Endometrial microvascular endothelial cells (primary cell): ENCODE measurements around the gene TNFRSF19. TPM values are rescaled to one million over a fixed set of nuclear protein-coding genes. Genes with fewer than 3 reads are reported as not detected.
"Not testable (repeated sequence)": the region's sequence is repeated elsewhere in the genome, so short reads cannot be mapped to it uniquely, and the experiment has no call there.

Experiments
- in situ Hi-C: cut with HindIII; loops from 2 replicates; pipeline ENCODE4 v1.10.0; 2017; ENCODE audit warnings: low sequenced_read_pairs, low pct_unique_long_range_greater_than_20kb; ENCODE audit errors: inconsistent ontology term
- total RNA-seq: library from RNA; depleted of rRNA; stranded (reverse); fragments of >200 nt; gene quantifications from one replicate; pipeline ENCODE4 v1.2.3, GENCODE V29; 2015; ENCODE audit errors: inconsistent ontology term

The TNFRSF19 gene
- total RNA-seq, 1 donor from 2014 or later: 0.46 TPM

DNA sequence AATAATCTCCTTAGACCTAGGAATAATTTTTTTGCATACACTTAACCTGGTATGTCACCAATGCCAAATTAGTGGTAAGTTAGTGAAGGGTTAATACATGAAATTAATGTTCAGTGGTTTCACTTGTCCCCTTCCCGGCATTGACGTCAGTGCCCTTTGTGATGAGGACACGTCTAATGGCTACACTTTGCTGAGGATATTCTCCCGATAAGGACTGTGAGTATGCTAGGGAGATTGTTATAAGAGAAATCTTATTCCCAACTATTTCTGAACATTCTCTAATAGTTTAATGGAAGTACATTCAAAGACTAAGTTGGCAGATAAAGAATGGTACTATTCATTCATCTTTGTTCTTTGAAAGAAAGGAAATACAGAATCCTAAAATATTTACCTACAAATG, 102.4 kb downstream of the TNFRSF19 start:
- in situ Hi-C loops: no loop called here

DNA sequence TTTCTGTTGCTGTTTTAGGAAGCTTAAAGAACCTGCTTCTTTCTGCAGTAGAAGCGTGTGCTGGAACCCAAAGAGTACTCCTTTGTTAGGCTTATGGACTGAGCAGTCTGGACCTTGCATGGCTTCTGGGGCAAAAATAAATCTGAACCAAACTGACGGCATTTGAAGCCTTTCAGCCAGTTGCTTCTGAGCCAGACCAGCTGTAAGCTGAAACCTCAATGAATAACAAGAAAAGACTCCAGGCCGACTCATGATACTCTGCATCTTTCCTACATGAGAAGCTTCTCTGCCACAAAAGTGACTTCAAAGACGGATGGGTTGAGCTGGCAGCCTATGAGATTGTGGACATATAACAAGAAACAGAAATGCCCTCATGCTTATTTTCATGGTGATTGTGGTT, 103.1 kb downstream of the TNFRSF19 start:
- in situ Hi-C loops: no loop called here

DNA sequence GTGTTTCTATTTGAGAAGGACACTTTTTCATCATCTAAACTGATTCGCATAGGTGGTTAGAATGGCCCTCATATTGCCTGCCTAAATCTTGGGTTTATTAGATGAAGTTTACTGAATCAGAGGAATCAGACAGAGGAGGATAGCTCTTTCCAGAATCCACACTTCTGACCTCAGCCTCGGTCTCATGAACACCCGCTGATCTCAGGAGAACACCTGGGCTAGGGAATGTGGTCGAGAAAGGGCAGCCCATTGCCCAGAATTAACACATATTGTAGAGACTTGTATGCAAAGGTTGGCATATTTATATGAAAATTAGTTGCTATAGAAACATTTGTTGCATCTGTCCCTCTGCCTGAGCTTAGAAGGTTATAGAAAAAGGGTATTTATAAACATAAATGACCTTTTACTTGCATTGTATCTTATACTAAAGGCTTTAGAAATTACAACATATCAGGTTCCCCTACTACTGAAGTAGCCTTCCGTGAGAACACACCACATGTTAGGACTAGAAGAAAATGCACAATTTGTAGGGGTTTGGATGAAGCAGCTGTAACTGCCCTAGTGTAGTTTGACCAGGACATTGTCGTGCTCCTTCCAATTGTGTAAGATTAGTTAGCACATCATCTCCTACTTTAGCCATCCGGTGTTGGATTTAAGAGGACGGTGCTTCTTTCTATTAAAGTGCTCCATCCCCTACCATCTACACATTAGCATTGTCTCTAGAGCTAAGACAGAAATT, 103.8 kb downstream of the TNFRSF19 start:
- in situ Hi-C loops: no loop called here

DNA sequence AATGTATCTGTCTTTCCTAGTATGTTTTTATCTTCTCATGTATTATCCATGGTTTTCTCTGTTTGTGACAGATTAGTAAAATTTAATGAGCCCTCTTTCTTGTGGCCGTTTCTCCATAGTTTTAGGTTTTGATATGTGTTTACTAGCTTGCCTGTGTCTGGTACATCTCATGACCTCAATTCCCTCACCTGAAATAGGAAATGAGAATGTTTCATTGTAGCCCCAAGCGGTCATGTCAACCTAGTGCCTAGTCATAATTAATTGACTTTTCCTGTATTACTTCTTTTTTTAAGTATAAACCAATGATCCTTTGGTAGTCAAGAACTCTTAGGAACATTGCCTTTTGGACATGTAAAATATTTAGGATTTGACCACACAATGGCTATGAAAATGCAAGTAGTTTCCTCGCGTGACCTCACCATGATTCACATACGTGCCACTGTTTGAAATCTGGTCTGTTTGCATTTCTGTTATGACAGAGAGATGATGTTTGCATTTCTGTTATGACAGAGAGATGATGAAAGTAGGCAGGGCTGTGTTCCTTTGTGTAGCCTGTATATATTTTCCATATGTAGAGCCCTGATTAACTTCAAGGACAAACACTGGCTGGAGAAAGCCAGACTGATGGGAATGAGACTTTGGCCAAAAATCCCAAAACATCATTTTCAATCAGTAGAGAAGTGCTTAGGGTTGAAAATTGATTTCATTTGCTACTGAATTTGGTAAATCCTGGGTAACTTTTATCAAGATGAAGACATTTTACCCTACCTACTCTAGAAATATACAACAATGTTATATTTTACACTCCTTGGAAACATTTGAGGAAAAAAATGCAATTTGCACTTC, 104.8 kb downstream of the TNFRSF19 start:
- in situ Hi-C loops: no loop called here

DNA sequence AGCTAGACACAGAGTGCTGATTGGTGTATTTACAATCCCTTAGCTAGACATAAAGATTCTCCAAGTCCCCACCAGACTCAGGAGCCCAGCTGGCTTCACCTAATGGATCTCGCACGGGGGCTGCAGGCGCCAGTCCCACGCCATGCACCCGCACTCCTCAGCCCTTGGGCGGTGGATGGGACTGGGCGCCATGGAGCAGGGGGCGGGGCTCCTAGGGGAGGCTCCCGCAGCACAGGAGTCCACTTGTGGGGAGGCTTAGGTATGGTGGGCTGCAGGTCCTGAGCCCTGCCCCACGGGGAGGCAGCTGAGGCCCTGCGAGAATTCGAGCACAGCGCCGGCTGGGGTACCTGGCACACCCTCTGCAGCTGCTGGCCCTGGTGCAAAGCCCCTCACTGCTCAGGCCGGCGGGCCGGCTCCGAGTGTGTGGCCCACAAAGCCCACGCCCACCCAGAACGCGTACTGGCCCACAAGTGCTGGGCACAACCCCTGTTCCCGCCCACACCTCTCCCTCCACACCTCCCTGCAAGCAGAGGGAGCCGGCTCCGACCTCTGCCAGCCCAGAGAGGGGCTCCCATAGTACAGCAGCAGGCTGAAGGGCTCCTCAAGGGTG, 107.6 kb downstream of the TNFRSF19 start:
- in situ Hi-C loops: not testable (repeated sequence)

DNA sequence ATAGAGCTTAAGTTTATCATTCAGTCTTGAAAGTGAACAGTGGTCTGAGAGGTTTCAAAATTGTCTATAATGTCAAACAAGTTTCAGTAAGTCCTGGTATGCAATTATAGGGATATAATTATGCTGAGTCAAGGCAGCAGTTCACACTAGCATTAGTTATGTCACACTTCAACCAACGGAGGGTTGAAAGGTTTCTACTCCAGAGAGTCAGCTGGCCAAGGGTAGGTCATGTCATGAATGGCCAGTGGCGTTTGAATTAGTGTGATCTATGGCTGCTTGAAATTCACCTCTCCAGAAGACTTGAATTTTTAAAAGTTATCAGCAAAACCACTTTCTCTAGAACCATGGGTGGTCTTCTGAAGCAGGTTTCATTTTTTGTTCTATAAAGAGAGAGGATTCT, 108.6 kb downstream of the TNFRSF19 start:
- in situ Hi-C loops: no loop called here

DNA sequence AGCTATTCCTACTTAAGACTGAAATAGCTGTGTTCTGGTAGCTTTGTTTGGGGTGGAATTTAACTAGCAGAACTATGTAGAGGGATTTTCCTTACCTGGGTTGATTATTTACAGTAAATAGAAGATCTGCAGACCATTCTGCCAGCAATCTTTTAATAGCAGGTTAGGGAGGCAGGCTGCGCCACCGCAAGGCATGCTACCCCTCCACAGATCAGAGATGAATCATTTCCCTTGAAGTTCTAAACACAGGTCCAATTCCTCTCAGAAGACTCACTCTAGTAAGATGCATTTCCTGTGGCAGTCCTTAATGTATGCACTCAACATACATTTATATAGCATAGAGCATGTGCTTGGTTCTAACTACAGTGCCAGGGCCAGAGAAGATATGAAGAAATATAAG, 109.0 kb downstream of the TNFRSF19 start:
- in situ Hi-C loops: no loop called here

DNA sequence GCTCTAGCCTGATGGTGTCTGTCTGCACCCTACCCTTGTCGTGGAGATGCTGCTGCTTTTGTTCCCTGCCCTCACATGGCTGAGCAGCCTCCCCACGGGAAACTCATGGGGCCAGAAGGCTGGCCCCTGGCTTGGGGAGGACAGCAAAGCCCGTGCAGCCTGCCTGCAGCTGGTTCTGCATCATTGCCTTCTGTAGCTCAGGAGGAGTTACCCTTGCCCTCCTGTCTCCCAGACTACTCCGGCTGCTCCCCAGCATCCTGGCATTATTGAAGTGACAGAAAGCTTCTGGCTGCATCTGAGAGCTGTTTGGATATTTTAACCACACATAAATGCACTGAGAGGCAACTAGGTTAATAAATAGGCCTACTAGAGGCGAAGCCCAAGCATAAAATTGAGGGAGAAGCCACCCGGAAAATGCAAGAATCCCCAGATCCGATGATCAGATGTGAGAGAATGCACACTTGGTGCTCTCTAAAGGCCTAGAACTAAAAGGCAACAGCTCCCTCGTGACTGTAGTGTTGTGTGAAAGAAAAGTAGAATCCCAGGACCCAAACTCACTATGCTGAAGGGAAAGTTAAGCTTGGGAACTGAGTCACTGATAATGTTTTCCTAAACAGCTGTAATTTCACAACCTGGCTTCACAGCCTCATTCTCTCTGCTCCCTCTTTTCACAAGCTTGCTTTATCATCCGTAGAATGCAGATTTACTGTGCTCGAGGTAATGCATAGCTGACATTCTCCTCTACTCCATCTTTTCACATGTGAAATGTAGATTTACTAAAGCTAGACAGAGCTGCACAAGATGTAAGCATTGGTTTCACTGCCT, 110.8 kb downstream of the TNFRSF19 start:
- in situ Hi-C loops: no loop called here

DNA sequence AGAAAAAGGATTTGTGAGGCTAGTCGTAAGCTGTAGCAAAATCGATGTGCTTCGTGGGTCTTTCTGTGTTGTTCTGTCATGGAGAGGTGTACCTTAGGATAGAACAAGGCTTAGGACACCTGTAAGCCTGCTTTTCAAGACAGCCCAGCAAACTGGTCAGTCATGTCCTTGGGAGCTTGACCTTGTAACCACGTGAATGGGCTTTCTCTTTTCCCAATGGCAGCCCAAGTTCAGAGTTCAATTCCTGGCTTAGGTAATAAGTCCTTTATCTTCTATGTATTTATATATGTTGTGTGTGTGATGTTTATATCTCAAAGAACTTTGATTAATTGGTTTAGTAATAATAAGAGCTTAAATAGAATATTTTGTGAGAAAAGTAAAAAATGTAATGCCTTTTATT, 112.9 kb downstream of the TNFRSF19 start:
- in situ Hi-C loops: no loop called here

DNA sequence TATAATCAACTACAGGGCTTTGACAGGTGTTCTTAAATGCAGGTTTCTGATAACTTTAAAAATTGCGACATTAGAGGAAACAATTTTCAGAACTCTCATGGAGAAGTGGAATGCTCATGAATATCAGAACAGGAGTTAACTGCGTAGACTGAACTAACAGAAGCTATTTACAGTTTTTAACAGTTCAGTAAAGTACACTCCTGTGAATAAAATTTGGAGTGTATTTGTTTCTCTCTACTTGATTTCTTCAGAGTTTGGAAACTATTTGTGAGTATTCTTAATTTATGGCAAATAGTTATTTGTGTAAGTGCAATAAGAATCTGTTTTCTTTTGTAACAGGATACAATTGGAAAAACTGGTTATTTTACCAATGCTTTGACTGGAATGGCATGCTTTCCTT, 114.4 kb downstream of the TNFRSF19 start:
- in situ Hi-C loops: no loop called here

DNA sequence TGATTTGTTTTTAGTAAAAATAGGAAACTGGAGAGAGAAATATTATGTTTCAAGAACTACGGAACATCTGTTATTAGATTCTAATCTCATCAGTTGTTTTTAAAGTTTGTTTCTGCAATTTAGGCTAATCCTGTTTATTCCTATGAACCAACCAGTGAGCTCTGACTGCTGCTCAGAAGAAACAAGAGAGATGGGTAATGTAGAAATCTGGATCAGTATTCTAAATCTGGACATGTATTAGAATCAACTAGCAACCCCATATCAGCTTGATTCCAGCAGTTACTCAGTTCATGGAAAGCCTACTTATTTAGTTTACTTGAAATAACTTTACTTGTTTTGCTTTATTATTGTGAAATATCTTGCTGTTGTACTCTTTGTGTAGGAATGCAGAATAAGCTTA, 115.2 kb downstream of the TNFRSF19 start:
- in situ Hi-C loops: no loop called here

DNA sequence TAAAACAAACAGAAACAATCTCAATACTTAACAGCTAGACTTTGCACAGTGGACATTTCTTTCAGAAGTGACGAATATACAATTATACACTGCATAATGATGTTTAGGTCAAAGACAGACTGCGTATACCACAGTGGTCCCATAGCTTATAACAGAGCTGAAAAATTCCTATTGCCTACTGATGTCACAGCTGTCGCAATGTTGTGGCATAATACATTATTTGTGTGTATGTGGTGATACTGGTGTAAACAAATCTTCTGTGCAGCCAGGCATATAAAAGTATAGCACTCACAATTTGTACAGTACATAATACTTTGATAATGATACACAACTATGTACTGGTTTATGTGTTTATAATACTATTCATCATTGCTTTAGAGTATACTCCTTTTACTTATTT, 116.7 kb downstream of the TNFRSF19 start:
- in situ Hi-C loops: no loop called here

DNA sequence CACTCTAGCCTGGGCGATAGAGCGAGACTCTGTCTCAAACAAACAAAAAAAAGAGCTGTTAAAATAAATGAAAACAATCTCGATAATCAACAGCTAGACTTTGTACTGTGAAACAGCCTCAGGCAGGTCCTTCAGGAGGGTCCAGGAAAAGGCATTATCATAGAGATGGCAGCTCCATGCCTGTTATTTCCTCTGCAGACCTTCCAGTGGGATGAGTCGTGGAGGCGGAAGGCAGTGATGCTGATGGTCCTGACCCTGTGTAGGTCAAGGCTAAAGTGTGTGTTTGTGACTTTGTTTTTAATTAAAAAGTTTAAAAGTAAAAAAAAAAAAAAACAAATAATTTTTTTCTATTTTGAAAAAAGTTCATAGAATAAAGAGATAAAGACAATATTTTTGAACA, 117.4 kb downstream of the TNFRSF19 start:
- in situ Hi-C loops: no loop called here

DNA sequence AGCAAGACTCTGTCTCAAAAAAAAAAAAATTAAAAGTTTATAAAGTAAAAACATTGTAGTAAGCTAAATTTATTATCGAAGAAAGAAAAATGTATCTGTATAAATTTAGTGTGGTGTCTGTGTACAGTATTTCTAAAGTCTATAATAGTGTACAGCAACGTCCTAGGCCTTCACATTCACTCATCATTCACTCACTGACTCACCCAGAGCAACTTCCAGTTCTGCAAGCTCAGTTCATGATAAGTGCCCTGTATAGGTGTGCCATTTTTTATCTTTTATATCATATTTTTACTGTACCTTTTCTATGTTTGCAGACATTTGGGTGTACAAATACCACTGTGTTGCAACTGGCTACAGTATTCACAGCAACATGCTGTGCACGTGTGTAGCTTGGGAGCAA, 118.1 kb downstream of the TNFRSF19 start:
- in situ Hi-C loops: no loop called here

DNA sequence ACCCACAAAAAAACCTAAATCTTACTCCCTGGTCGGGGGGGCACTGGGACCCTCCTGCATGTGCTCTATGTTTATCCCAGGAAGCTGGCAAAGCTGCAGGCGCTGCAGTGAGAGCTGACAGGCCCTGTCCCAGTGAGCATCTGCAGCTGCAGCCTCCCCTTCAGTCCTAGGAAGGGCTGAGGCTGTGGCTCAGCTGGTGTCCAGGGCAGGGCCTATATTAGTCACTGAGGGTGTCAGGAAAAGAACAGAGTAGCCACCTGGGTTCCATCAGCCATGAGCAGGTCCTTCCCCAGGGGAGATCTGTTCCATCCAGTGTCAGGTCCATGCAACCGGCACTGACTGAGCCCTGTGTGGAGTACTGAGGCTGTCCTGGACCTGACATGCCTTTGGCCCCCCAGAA, 120.5 kb downstream of the TNFRSF19 start:
- in situ Hi-C loops: no loop called here

DNA sequence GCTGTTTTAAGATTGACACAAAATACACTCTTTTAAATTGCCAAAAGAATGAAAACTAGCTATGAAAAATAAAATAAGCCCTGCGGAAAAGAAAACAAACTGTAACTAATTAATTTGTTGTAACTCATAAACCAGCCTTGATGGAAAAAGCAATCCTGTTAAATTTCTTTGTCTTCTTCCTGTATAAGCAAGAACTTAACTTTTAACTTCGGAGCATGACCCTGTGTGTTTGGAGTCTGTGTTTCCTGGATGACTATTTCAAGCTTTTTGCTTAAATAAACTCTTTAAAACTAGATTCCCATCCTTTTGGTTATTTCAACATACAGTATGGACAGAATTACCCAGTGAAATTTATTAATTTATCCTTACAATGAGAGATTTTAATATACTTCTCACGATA, 122.6 kb downstream of the TNFRSF19 start:
- in situ Hi-C loops: no loop called here

DNA sequence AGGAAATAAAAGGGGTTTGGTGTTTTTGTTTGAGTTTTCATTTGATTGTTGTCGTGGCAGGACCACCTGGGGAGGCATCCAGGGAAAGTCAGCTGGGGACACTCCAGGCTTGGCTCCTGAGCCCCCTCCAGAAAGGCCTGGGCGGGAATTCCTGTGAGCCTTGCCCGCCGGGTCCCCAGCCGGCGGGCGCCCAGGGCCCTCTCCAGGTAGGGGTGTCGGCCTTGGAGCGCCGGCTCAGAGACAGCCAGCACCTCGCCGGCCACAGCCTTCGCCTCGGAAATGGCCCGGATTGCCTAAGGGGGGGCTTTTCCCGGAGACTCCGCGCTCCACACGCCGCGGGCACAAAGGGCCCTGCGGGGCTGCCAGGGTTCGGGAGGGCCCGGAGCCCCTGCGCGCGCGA, 125.0 kb downstream of the TNFRSF19 start:
- in situ Hi-C loops: no loop called here

DNA sequence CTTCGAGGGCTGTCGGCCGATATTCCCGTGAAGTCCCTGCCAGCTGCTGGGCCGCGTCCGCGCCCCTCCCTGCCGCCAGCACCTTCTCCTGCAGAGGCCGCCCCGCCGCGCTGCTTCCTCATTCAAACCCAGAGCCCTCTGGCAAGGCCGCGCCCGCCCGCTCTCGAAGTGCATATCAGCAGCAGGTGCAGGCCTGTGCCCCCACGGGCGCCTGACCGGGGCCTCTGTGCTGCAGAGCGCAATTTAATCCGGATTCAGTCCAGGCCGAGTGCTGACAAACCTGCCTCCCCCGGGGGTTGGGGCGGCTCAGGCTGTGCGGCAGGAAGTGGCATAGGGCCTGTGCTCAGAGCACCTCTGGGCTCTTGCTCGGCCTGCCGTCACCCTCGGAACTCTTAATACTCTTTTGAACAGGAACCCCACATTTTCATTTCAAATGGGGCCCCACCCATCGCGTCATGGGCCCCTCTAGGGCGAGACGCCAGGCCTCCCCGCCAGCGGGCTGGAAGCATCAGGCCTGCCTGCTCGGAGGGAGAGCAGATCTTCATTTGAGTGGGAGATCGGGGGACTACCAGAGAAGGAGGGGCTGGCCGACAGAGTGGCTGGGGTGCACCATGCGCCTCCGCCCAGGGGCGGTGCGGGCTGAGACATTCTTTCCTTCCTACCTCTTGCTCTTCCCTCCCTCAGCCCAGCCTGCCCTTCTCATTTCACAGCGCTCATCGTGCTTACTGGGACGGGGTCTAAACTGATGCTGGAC, 125.7 kb downstream of the TNFRSF19 start:
- in situ Hi-C loops: no loop called here

DNA sequence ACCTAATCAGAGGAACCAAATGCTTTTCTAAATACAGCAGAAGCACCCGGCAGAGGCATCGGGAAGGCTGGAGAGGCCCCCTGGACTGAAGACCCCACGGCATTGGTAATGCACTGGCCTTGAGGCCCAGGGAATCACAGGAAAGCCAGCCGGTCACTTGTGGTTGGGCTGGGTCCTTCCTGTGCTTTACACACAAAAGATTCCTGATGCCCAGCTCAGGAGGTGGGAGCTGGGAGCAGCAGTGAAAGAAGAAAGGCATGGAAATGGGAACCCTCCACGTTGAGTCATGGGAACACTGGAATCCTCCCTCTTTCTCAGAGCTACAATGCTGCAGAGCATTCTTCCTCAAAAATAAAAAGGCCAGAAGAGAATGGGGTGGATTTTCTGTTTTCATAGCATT, 126.4 kb downstream of the TNFRSF19 start:
- in situ Hi-C loops: no loop called here
